HL-60/S4 (cell line): ENCODE data around the gene TICRR.
"Not testable (repeated sequence)": the region's sequence is repeated elsewhere in the genome, so short reads cannot be mapped to it uniquely, and the experiment has no call there.

Experiments
- in situ Hi-C: fragments of 300-500 bp; cut with MboI; formaldehyde crosslinking; loops from 2 replicates; pipeline ENCODE4 v1.14.3; 2022; ENCODE audit warnings: low sequenced_read_pairs

TICRR gene

GRCh38 chr15:89575146-89575655 is at the start of gene TICRR:
TSS of gene TICRR (plus strand) at chr15:89575469. CDS start at chr15:89575587, 118 bp downstream.
- in situ Hi-C loops, result no loop called here

- in situ Hi-C loops, result no loop called here
Observed at GRCh38 chr15:89526181-89526580, 49.1 kb upstream of the TICRR start.

GRCh38 chr15:89526601-89527441 is 48.4 kb upstream of the TICRR start:
- in situ Hi-C loops, result no loop called here

- in situ Hi-C loops, result no loop called here
Observed at GRCh38 chr15:89528757-89529352, 46.4 kb upstream of the TICRR start.

GRCh38 chr15:89530976-89531375 is 44.3 kb upstream of the TICRR start:
- in situ Hi-C loops, result no loop called here

GRCh38 chr15:89531796-89532537 is 43.3 kb upstream of the TICRR start:
- in situ Hi-C loops, result no loop called here

- in situ Hi-C loops, result no loop called here
Observed at GRCh38 chr15:89533861-89534544, 41.3 kb upstream of the TICRR start.

GRCh38 chr15:89539027-89539426 is 36.2 kb upstream of the TICRR start:
- in situ Hi-C loops, result no loop called here

- in situ Hi-C loops, result no loop called here
Observed at GRCh38 chr15:89542369-89542768, 32.9 kb upstream of the TICRR start.

- in situ Hi-C loops, result no loop called here
Observed at GRCh38 chr15:89543389-89543788, 31.9 kb upstream of the TICRR start.

- in situ Hi-C loops, result not testable (repeated sequence)
Observed at GRCh38 chr15:89549138-89549537, 26.1 kb upstream of the TICRR start.

GRCh38 chr15:89550427-89550826 is 24.8 kb upstream of the TICRR start:
- in situ Hi-C loops, result no loop called here

GRCh38 chr15:89551550-89551949 is 23.7 kb upstream of the TICRR start:
- in situ Hi-C loops, result no loop called here

GRCh38 chr15:89553632-89554031 is 21.6 kb upstream of the TICRR start:
- in situ Hi-C loops, result no loop called here

GRCh38 chr15:89554247-89554646 is 21.0 kb upstream of the TICRR start:
- in situ Hi-C loops, result no loop called here

- in situ Hi-C loops, result no loop called here
Observed at GRCh38 chr15:89555768-89556167, 19.5 kb upstream of the TICRR start.

GRCh38 chr15:89556413-89557262 is 18.6 kb upstream of the TICRR start:
- in situ Hi-C loops, result no loop called here

GRCh38 chr15:89559769-89560264 is 15.5 kb upstream of the TICRR start:
- in situ Hi-C loops, result no loop called here

GRCh38 chr15:89566181-89566580 is 9.1 kb upstream of the TICRR start:
- in situ Hi-C loops, result no loop called here
